H54 (cell line): ENCODE measurements around the gene RBFOX1.

Experiments used
- DNase-seq: peaks from one replicate; pipeline ENCODE4 v3.0.0; 2011; ENCODE audit warnings: low spot score, mixed read lengths; ENCODE audit not compliant: insufficient read length
- FAIRE-seq: peaks from 3 replicates; lab custom pipeline; 2011; peaks lifted over from hg19 to GRCh38; lab: Jason Lieb, UNC
- POLR2A ChIP-seq: IDR thresholded peaks from 2 replicates; pipeline ENCODE4 v1.6.1; 2011; ENCODE audit warnings: low read depth, mild to moderate bottlenecking, low read length

The RBFOX1 gene

GRCh38 chr16:7503666-7504065 is 171.0 kb downstream of the RBFOX1 start:
- FAIRE-seq (no peak), DNase-seq (no peak)
- TF ChIP-seq POLR2A: no peak

DNA sequence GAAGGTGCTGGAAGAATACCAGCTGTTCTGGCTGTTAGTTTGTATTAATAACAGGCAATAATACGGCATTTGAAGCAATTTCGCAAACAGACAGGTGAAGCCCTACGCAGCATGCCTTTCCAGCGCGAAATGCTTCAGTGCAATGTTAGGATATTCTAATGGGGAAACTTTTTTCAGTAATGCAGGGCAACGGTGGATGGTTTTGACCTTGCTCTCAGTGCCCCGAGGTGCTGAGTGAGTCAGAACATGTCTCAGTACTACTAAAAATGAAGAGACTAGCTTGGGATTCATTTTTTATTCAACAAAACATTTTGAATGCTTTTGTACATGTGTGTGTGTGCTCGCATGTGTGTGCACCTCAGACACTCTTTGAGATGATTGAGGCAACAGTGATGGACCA is 172.2 kb downstream of the RBFOX1 start:
- DNase-seq (no peak), FAIRE-seq (no peak)
- TF ChIP-seq POLR2A: no peak

DNA sequence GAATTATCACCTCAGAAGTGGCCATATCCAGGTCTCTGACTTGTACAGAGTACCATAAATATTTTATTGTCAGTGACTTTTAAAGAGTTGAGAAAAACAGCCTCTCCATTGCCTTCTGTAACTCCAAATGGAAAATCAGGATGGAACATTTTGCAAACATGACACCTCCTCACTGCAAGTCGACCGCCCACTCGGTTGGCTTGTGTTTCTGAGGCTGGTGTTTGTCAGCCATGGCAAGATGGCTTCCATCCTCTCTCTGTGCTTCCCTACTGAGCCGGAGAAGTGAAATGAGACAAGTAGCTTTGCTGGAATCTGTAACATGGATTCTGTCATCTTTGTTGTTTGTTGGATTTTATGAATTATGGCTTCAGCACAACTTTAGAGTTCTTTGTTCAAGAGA is 172.8 kb downstream of the RBFOX1 start:
- TF ChIP-seq POLR2A: no peak
- FAIRE-seq (no peak), DNase-seq (no peak)

- no peak for DNase-seq
- no peak for TF ChIP-seq POLR2A
- no peak for FAIRE-seq
These were observed 173.7 kb downstream of the RBFOX1 start for GRCh38 chr16:7506363-7506762.

GRCh38 chr16:7508656-7509055 is 176.0 kb downstream of the RBFOX1 start:
- no peak for TF ChIP-seq POLR2A
- no peak for FAIRE-seq

DNA sequence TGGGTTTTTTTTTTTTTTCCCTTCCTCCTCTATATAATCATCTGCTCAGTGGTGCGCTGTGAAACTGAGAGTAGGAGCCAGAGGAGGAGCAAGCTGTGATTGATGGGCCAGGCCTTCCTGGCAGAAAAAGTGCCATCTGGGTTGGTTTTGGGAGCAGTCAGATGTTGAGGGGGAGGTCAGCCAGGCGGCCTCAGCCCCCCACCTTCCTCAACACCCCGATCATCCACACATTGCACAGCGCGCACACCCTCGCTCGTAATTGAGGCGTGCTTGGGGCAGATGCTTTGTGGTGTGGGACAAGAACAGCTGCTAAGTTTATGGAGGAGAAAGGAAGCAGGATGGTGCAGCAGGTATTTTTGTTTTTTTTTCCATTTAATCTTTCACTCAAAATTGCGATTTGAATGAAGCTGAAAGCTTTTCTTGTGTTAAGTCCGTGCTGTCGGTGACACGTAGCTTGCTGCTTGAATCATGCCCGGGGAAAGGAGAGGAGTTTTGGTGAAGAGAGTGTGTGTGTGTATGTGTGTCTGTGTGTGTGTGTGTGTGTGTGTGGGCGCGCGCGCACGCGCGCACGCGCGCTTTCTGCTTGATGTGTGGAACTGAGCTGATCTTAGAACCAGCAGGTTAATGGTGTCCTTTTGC is 177.4 kb downstream of the RBFOX1 start:
- TF ChIP-seq POLR2A: no peak
- DNase-seq (no peak), FAIRE-seq (no peak)

More at GRCh38 chr16:7508656-7509055, 176.0 kb downstream of the RBFOX1 start:
- DNase-seq: no peak

DNA sequence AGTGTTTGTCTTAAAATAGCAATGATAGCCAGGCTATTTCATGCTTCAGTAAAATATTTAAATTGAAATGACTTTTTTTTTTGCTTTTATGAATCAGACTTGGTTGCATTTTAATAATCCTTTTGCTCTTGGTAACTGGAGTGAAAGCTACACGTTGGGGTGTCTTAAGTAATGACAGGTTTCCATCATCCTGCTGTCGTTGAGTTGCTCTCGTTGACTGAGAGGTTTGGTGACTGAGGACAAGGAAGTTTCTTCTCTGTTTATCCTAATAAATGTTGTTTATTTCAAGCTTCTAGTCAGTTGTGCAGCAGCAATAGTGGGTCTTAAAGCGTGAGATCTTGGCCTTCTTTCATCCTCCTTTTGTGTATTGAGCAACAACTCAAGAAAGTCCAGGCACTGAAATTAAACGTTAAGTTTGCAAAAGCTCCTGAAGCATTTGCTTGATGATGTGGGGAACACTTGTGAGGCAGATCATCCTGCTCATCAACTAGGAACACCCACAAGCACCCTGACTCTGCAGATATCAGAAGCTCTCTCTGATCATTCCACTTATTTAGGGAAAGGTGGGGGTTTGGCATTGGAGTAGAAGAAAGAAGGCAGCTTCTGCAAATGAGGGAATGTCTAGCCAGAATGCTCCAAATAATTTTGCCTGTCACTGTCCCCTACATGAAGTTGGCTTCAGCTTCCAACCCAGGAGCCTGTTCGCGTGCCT is 179.1 kb downstream of the RBFOX1 start:
- TF ChIP-seq POLR2A: no peak
- FAIRE-seq (no peak), DNase-seq (no peak)

DNA sequence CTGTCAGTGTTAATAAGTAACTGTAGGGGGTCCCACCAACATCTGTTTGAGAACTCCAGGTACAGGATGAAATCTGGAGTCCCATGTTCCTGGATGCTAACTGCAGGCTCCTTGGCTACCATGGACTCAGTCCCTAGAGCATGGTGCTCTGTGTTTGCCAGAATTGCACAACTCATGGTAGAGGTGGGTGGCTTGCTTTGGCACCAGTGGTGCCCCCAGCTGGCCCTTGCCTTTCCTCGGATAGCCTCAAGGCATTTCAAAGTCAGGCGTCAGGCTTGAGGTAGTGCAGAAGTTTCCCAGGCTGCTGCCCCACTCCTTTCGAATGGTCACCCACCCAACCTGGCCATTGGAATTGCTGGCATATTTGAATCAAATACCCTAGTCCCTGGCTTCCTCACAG is 179.9 kb downstream of the RBFOX1 start:
- DNase-seq: no peak
- no peak for FAIRE-seq
- TF ChIP-seq POLR2A: no peak

GRCh38 chr16:7513429-7513828 is 180.8 kb downstream of the RBFOX1 start:
- DNase-seq: no peak
- no peak for FAIRE-seq
- TF ChIP-seq POLR2A: no peak

GRCh38 chr16:7515543-7515942 is 182.9 kb downstream of the RBFOX1 start:
- no peak for DNase-seq
- no peak for TF ChIP-seq POLR2A
- no peak for FAIRE-seq

DNA sequence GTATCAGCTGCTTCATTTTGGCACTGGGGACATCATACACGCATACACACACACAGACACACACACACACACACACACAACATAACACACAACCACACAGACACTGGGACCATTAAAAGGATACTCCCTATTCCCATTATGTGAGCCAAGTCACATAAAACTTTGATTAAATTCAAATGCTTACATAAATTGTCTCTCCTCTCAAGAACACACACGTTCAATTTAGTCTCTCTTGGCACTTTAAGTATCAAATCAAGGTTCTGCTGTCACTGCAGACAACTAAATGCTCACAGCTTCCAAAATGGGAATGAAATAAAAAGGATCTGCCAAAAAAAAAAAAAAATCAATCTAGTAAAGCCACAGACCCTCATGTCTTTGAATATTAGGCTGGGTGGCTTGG is 184.9 kb downstream of the RBFOX1 start:
- no peak for DNase-seq
- FAIRE-seq: no peak

DNA sequence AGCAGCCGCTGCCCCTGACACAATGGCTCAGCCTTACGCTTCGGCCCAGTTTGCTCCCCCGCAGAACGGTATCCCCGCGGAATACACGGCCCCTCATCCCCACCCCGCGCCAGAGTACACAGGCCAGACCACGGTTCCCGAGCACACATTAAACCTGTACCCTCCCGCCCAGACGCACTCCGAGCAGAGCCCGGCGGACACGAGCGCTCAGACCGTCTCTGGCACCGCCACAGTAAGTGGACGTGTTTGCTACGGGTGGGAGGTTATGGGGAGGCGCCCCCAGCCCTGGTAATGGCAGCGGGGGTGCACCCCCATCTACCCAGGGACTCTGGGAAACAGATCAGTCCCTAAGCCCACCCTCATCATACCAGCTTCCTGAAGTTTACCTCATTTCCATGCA is 185.5 kb downstream of the RBFOX1 start:
- no peak for TF ChIP-seq POLR2A
- no peak for FAIRE-seq
- DNase-seq: no peak

More for the DNA sequence above, 184.9 kb downstream of the RBFOX1 start:
- no peak for TF ChIP-seq POLR2A

DNA sequence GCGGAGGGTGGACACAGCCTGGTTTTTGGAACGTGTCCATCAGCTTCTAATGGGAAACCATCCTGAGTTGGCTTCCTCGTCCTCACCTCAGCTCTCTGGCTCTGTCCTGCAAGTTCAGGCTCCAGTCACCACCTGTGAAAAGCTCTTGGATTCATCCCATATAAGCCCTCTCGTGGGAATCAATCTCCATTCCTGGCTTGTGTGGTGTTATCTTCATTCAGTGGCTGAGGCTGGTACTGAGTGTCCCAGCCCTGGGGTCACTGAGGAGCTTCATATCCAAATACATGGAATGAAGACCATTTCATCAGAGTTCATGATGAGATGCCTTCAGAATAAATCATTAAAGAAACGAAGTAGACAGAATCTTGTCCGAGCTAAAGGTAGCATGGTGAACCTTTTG is 189.2 kb downstream of the RBFOX1 start:
- FAIRE-seq (no peak), DNase-seq (no peak)
- TF ChIP-seq POLR2A: no peak

DNA sequence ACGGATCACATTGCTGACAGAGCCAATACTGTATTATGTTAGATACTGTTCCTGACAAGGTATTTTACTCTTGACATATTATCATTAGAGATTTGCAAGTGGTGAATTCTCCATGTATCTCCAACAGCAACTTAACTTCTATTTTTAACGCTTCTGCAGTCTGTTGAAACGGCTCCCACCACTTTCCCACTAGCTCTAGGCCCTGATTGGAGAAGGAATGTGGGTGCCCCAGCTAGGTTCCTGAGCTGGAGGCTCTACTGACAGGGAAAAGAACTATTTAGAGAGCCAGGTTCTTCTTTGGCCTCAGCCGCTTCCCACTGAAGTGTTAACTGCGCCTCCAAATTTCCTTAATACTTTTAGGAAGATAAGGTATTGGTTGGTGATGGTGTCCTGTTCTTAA is 191.8 kb downstream of the RBFOX1 start:
- TF ChIP-seq POLR2A: no peak
- FAIRE-seq (no peak), DNase-seq (no peak)

DNA sequence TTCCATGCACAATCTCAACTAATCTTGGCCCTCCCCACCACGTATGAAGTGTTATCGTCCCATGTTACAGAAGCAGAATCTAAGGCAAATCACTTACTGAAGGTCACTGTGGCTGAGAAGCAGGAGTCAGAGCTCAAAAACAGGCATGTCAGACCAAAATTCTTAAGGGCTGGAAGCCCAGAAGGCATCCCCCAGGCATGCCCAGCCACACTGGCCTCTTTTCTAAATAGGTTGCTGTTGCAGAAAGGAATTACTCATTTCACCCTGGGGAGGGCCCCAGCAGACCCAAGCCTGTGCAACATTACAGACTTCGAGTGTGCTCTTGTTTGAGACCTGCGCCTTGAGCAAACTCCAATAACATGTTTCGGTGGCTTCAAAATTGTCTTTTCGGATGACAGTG is 194.1 kb downstream of the RBFOX1 start:
- DNase-seq: no peak
- FAIRE-seq: no peak
- no peak for TF ChIP-seq POLR2A
